ENCODE results near the gene RHBDD1.

DNA sequence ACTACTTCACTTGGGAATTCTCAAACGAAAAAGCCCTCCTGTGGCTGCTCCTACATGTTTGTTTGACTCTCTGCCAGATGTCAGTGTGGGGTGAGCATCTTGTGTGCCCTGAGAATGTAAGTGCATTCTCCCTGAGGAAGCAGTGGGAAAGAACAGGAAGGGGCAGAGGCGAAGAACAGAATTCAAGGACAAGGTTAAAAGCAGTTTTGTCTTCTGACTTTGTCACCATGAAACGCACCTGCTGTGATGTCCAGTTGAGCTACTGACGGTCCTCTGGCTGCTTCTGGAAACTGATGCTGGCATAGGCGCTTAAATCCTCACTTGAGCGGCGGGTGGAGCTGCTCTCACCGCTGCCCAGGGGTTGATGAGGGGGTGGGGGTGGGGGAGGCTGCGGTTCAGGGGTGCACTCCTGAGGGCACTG lies 41.1 kb upstream of the RHBDD1 start:
- TF ChIP-seq, protein P1, sequence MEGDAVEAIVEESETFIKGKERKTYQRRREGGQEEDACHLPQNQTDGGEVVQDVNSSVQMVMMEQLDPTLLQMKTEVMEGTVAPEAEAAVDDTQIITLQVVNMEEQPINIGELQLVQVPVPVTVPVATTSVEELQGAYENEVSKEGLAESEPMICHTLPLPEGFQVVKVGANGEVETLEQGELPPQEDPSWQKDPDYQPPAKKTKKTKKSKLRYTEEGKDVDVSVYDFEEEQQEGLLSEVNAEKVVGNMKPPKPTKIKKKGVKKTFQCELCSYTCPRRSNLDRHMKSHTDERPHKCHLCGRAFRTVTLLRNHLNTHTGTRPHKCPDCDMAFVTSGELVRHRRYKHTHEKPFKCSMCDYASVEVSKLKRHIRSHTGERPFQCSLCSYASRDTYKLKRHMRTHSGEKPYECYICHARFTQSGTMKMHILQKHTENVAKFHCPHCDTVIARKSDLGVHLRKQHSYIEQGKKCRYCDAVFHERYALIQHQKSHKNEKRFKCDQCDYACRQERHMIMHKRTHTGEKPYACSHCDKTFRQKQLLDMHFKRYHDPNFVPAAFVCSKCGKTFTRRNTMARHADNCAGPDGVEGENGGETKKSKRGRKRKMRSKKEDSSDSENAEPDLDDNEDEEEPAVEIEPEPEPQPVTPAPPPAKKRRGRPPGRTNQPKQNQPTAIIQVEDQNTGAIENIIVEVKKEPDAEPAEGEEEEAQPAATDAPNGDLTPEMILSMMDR (IDR thresholded peaks at IDR 0.05; ENCODE audit: low read depth, low read length, poor library complexity, severe bottlenecking), result no peak
- TF ChIP-seq EZH2phosphoT487 (IDR thresholded peaks at IDR 0.05; ENCODE audit: borderline replicate concordance, low read length), result no peak
